Ecto neural progenitor cell (in vitro differentiated cells): ENCODE results near the gene PPP6R2.
"Not testable (repeated sequence)": the region's sequence is repeated elsewhere in the genome, so short reads cannot be mapped to it uniquely, and the experiment has no call there.

ENCODE experiments used
- DNase-seq: peaks from one replicate; pipeline ENCODE4 v3.0.0-alpha.2; 2018; ENCODE audit warnings: low spot score

Gene PPP6R2

GRCh38 chr22:50346470-50346869 is 3.3 kb downstream of the PPP6R2 start:
- no peak for DNase-seq

DNA sequence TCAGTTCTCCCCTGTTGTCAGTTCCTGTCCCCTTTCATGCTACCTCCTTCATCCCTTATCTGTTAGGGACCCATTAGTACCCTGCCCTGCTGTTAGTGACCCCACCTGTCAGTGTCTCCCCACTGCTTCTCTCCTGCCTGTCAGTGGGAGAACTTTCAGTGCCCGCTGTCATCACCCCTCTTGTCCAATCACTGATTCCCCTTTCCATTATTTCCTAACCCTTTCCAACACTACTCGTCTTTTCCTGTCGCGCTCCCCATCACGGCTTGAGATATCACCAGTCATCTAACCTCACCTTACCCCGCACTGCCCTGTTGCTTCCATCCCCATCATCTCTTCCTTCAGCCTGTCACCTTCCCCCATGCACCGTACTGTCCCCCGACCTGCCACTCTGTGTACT is 4.0 kb downstream of the PPP6R2 start:
- no peak for DNase-seq

- DNase-seq = no peak
Observed at GRCh38 chr22:50348058-50348457, 4.9 kb downstream of the PPP6R2 start.

DNA sequence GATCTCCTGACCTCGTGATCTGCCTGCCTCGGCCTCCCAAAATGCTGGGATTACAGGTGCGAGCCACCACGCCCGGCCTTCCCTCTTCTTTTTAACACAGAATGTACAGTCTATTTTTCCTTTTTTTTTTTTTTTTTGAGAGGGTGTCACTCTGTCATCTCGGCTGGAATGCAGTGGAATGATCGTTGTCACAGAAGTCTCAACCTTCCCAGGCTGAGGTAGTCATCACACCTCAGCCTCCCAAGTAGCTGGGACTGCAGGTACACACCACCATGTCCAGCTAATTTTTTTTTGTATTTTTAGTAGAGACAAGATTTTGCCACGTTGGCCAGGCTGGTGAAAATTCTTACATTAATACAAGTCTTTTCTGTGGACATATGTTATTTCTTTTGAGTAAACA is 13.1 kb downstream of the PPP6R2 start:
- DNase-seq = no peak

DNA sequence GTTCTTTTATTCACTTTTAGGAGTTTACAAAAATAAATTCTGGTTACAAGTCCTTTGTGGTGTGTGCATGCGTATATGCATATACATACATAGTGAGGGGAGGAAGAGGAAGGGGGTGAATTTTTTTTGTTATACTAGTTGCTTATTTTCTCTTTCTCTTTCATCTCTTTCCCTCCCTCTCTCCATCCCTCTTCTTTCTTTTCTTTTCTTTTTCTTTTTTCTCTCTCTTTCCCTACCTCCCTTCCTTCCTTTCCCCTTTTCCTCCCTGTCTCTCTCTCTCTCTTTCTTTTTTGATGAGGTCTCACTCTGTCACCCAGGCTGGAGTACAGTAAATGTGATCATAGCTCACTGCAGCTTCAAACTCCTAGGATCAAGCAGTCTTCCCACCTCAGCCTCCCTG is 14.1 kb downstream of the PPP6R2 start:
- no peak for DNase-seq

- DNase-seq = no peak
Observed at GRCh38 chr22:50357756-50358155, 14.6 kb downstream of the PPP6R2 start.

- no peak for DNase-seq
Observed at GRCh38 chr22:50360578-50360977, 17.5 kb downstream of the PPP6R2 start.

DNA sequence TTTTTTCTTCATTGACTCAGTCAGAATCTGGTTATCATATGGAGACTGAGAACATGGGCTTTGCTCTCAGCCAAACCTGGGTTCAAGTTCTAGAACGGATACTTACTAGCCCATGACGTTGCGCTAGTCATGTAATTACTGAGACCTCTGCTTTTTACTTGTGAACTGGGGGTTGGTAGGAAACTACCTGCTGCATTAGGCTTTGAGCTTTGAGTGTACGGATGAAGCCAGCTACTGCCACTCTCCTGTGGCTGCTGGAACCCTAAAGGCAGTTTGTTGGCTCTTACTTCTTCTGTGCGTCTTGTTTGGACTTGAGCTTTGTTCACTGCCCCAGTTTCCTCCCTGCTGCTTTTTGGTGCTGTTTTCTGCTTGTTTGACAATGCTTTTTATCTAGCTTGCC is 18.1 kb downstream of the PPP6R2 start:
- DNase-seq = no peak

DNA sequence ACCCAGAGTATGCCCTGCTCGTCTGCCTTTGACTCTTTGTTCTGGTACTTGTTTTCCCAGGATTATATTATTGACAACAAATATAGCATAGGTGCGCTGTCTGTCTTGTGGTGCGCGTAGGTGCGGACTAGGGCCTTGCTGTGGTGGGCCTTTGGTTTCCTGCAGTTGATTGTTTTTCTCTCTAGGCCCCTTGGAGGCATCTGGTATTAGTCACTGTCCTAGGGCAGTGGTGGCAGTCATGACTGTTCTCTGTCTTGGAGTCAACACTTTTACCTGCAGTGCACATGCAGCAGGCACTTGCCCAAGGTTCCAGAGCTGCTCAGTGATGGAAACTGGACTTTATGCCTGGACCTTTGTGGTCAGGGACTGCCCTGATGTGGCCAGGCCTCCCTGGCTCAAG is 18.6 kb downstream of the PPP6R2 start:
- no peak for DNase-seq

DNA sequence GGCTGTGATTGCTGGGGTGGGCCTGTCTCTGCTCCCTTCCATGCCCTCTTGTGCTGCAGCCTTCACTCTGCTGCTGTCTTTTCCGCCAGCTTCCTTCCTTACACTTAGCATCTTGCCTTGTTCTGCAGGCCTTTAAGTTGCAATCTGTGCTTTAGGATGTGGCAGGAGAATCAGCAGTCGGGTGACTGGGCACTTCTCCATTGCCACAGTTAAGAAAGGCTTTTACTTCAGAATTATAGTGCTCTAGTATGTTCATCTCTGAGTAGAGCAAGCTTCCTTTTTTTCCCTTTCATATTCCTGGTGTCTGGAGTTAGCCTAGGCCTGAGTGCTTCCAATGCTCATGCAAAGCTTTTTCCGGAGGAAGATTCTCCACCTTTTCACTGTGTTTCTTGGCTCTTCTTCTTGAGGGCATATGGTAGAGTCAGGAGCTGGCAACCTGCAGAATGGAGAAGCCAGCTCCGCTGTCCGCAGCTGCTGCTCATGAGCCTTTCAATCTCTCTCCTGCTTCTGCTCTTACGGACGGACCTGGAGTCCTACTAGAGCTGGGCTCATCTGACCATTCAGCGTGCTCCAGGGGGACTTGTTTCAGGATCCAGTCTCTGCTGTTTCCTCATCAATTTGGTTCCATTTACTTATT is 20.2 kb downstream of the PPP6R2 start:
- DNase-seq = no peak

DNA sequence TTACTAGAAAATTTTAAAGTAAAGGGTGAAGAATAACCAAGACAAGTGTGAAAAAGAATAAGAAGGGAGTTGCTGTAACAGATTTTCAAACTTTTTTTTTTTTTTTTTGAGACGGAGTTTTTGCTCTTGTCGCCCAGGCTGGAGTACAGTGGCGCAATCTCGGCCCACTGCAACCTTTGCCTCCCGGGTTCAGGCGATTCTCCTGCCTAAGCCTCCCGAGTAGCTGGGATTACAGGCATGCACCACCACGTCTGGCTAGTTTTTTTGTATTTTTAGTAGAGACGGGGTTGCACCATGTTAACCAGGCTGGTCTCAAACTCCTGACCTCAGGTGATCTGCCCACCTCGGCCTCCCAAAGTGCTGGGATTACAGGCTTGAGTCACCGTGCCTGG is 20.7 kb downstream of the PPP6R2 start:
- DNase-seq = not testable (repeated sequence)

- DNase-seq = no peak
Observed at GRCh38 chr22:50367778-50368500, 24.8 kb downstream of the PPP6R2 start.

- DNase-seq = no peak
Observed at GRCh38 chr22:50371101-50371648, 28.0 kb downstream of the PPP6R2 start.

DNA sequence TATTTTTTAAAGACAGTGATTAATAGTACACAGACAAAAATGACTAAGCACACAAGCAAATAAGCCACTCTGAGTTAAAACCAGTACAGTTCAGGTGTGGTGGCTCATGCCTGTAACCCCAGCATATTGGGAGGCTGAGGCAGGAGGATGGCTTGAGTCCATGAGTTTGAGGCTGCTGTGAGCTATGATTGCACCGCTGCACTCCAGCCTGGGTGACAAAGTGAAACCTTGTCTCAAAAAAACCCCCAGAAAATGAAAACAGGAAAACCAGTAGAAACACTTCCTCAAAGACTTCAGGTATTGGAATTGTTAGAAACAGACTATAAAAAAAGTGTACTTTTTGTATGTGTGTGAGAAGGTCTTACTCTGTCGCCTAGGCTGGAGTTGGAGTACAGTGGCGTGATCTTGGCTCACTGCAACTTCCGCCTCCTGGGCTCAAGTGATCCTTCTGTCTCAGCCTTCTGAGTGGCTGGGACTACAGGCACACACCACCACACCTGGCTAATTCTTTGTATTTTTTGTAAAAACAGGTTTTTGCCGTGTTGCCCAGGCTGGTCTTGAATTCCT is 33.0 kb downstream of the PPP6R2 start:
- no peak for DNase-seq

GRCh38 chr22:50381021-50381555 is 38.0 kb downstream of the PPP6R2 start:
- DNase-seq = not testable (repeated sequence)

- no peak for DNase-seq
Observed at GRCh38 chr22:50396751-50397370, 53.7 kb downstream of the PPP6R2 start.

- not testable (repeated sequence) for DNase-seq
Observed at GRCh38 chr22:50397371-50398060, 54.4 kb downstream of the PPP6R2 start.

DNA sequence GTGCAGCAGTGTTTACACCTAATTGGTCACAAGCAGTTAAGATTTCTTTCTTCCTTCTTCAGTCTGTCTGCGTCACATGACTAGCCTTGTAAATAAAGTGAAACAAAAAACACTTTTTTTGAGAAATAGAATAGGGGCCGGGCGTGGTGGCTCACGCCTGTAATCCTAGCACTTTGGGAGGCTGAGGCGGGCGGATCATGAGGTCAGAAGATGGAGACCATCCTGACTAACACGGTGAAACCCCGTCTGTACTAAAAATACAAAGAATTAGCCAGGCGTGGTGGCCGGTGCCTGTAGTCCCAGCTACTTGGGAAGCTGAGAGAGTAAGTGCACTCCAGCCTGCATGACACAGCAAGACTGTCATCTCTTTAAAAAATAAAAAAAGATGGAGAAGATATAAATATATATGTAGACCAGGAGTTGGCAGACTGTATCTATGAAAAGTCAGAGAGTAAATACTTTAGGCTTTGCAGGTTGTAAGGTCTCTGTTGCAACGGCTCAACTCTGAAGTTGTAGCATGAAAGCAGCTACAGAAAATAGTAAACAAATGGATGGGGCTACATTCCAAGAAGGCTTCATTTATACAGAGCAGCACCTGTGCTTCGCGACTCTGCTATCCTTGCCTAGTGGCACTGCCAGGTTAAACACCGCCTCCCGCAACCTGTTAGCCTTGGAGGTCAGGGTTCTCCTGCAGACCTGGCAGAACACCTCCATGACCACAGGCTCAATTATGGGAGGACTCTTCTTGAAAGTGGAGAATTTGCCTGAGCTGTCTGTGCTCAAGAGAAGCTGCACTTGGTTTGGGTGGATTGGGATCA is 55.9 kb downstream of the PPP6R2 start:
- no peak for DNase-seq

DNA sequence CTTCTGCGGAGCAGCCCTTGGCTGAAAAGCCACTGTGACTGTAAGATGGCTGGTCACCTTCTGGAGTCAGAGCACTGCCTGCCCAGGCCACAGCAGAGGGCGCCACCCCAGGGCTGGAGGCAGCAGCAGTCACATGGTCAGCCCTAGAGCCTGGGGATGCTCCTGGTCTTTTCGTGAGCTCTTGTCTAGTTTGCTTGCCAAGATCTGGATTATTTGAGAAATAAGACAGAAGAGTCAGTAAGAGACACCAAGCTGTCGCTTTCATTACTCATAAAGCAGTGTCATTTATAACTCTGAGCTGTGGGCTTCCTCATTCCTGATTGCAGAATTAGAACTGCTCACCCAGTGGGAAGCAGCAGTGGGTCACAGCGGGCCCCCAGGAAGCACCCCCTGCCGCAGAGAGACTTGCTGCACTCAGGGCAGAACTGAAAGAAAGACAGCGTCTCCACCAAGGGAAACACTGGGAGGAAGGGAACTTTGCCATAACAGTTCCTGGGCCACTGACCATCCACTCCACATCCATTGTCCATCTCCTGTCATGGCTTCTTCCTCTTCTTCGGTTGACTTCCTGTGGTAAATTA is 56.7 kb downstream of the PPP6R2 start:
- peak; percentile 72 for DNase-seq

GRCh38 chr22:50400406-50400805 is 57.3 kb downstream of the PPP6R2 start:
- no peak for DNase-seq

DNA sequence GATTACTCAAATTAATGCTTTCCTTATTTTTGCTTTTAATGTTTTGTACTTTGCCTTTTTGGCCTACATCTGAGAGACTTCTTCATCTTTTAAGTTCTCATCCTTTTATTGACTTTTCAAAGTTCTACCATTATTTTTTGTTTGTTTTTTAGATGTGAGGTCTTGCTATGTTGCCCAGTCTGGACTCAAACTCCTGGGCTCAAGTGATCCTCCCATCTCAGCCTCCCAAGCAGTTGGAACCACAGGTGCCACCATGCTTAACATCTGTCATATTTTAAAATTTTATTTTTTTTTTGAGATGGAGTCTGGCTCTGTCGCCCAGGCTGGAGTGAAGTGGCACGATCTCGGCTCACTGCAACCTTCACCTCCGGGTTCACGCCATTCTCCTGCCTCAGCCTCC is 57.8 kb downstream of the PPP6R2 start:
- no peak for DNase-seq
